Mucosa of rectum (tissue), 2 donors: Measurements from ENCODE around the gene GALNT15.

Experiments
- H3K27ac ChIP-seq, 2 donors: one replicate each; pipeline ENCODE4 v1.7.0; 2013; ENCODE audit warnings: inconsistent platforms in 2 of 2, low read depth in 2 of 2, low read length in 2 of 2
- H3K27me3 ChIP-seq, 2 donors: one replicate each; pipeline ENCODE4 v1.7.0; 2013; ENCODE audit warnings: low read length in 2 of 2; ENCODE audit not compliant: control insufficient read depth in 2 of 2, insufficient read depth in 2 of 2
- H3K36me3 ChIP-seq, 2 donors: one replicate each; pipeline ENCODE4 v1.7.0; 2013; ENCODE audit warnings: low read length in 2 of 2; ENCODE audit not compliant: control insufficient read depth in 2 of 2, insufficient read depth in 2 of 2
- H3K4me1 ChIP-seq, 2 donors: one replicate each; pipeline ENCODE4 v1.7.0; 2013; ENCODE audit warnings: low read length in 2 of 2, mild to moderate bottlenecking in 1 of 2; ENCODE audit not compliant: control insufficient read depth in 2 of 2, insufficient read depth in 2 of 2
- H3K4me3 ChIP-seq, 2 donors: one replicate each; pipeline ENCODE4 v1.7.0; 2013; ENCODE audit warnings: low read length in 2 of 2
- H3K9ac ChIP-seq, 2 donors: one replicate each; pipeline ENCODE4 v1.7.0; 2013; ENCODE audit warnings: low read length in 2 of 2, low read depth in 1 of 2, mild to moderate bottlenecking in 1 of 2
- H3K9me3 ChIP-seq, 2 donors: one replicate each; pipeline ENCODE4 v1.7.0; 2013; ENCODE audit warnings: low read length in 2 of 2; ENCODE audit not compliant: control insufficient read depth in 2 of 2
- donor health status: healthy.
- donor health status: Normal muscosa, but diverticular disease.

The GALNT15 gene

DNA sequence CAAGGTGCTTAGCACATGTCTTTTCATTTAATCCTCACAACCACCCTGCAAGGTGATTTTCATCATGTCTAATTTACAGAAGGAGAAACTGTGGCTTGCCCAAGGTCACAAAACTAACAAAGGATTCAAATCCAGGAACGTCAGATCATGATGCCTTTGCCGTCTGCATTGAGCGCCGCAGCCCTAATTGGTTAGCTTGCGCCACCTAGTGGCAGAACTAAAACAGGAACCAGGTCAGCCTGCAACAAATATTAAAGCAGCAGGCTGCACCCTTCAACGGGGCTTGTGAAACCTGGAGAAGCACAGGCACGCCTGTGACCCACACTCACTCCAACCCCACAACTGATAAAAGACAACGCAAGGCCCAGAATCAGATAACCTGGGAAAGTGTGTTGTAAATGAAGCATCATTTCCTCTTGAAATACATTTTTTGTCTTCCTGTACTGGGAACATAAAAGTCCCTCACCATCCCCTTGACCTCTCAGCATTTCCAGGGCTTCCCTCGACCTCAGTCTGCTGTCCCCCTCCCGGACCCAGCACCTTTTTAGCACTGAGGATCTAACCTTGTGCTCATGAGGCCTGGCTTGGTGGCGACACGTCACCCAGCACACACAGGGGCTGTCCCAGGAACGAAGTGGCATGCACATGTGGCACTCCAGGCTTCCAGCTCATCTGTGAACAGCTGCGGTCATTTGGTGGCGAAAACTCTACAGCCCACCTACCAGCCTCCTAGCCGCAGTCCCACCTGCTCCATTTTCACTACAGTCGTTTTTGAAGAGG is 73.0 kb downstream of the GALNT15 start:
- Histone ChIP-seq H3K27me3 (no peaks in the 10 kb centered on the region), H3K9me3 (no peaks in the 10 kb centered on the region), H3K4me3 (peak overlapping the region in 1 of 2 donors; percentile 17), H3K36me3 (no peaks in the 10 kb centered on the region), H3K27ac (no peak overlapping the region), H3K4me1 (no peaks in the 10 kb centered on the region), H3K9ac (peak overlapping the region; percentile 3 to 26)

DNA sequence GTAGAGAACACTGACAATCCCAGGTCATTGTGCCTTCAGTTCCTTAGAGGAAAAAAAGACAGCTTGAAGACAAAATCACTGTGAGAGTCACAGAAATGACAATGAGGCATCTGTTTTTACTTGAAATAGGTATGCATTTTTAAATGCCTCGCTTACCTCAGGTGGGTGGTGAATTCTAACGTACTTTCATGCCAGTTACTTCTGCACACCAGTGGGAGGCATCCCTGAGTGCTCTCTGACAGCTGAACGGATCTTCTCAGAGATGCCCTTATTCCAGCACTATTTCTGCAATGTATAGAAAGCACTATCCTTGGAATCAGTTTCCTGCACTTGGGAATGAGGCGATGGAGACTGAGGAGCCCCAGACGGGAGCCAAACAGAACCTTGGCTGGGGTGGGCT is 74.1 kb downstream of the GALNT15 start:
- Histone ChIP-seq H3K4me3 (no peak overlapping the region), H3K27me3 (no peaks in the 10 kb centered on the region), H3K9ac (no peak overlapping the region), H3K27ac (no peak overlapping the region), H3K36me3 (no peaks in the 10 kb centered on the region), H3K4me1 (no peaks in the 10 kb centered on the region), H3K9me3 (no peaks in the 10 kb centered on the region)

DNA sequence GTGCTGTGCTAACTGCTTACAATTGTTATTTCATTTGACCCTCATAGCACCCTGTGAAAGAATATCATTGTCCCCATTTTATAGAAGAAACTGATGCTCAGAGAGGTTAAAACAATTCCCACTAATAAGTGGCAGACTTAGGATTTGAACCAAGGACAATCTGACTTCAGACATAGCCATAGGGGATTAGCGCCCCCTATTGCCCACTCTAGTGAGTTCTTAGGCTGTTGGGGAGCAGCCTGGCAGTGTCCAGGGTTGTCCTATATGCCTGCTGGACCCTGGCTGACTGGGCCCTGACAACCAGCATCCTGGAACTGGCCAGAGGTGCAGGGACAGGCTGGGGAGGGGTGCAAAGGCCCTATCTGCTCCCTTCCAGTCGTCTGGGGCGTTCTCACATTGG is 74.9 kb downstream of the GALNT15 start:
- no peak overlapping the region for H3K27ac ChIP-seq
- H3K4me3 ChIP-seq, result no peak overlapping the region
- H3K9ac ChIP-seq, result no peak overlapping the region
- no peaks in the 10 kb centered on the region for H3K9me3 ChIP-seq
- H3K27me3 ChIP-seq, result no peaks in the 10 kb centered on the region
- H3K4me1 ChIP-seq, result no peaks in the 10 kb centered on the region
- H3K36me3 ChIP-seq, result no peaks in the 10 kb centered on the region

DNA sequence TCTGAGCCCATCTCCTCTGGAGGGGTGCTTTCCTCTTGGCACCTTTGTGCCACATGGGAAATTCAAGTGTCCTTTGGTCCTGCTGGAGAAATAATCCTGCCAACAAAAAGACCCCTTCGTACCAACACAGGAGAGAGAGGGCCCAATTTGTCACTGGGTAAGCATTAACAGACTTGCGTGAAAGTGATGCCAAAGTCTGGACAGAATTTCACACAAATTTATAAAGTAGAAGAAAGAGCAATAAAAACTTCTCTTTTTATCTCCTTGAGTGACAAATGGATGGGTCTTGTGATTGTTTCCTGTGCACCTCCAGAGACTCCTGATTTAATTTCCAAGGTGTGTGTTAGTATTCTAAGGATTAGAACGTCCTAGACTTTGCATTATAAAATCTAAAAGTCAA is 75.4 kb downstream of the GALNT15 start:
- no peak overlapping the region for H3K9ac ChIP-seq
- no peaks in the 10 kb centered on the region for H3K36me3 ChIP-seq
- no peak overlapping the region for H3K4me3 ChIP-seq
- H3K27me3 ChIP-seq, result no peaks in the 10 kb centered on the region
- no peaks in the 10 kb centered on the region for H3K9me3 ChIP-seq
- no peaks in the 10 kb centered on the region for H3K4me1 ChIP-seq
- no peak overlapping the region for H3K27ac ChIP-seq

DNA sequence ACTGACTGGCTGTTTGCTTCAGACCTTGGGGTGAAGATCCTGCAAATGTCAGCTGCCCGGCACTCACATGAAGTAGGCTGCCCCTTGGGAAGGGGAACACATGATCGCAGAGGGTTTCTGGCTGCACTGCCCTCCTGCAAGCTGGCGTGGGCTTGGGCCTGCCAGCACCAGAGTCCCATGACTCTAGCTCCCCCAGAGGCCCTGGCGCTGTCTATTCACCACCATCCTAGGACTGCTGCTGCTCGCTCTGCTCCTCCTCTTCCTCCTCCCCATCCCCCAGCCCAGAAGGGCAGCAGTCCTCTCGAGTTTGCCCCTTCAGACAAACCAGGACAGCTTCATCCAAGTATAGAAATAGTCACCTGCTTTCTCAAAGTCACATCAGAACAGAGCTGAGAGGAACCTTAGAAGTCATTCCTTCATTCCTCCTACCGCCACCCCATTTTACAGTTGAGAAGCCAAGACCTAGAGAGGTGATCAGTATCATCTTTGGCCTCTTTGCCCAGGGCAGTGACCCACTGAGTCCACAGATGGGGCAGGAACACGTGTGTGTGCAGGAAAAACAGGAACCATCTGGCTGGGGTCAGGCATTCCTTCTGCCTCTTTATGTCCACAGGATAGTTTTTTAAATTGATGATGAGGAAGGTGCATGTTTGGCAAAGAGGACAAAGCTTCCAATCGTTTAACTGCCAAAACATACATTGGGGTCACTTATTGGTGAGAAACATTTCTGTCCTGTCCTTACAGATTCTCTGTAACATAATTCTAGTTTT is 77.0 kb downstream of the GALNT15 start:
- Histone ChIP-seq H3K36me3 (no peaks in the 10 kb centered on the region), H3K9ac (no peak overlapping the region), H3K4me1 (no peaks in the 10 kb centered on the region), H3K4me3 (no peak overlapping the region), H3K27ac (no peak overlapping the region), H3K27me3 (no peaks in the 10 kb centered on the region), H3K9me3 (no peaks in the 10 kb centered on the region)

DNA sequence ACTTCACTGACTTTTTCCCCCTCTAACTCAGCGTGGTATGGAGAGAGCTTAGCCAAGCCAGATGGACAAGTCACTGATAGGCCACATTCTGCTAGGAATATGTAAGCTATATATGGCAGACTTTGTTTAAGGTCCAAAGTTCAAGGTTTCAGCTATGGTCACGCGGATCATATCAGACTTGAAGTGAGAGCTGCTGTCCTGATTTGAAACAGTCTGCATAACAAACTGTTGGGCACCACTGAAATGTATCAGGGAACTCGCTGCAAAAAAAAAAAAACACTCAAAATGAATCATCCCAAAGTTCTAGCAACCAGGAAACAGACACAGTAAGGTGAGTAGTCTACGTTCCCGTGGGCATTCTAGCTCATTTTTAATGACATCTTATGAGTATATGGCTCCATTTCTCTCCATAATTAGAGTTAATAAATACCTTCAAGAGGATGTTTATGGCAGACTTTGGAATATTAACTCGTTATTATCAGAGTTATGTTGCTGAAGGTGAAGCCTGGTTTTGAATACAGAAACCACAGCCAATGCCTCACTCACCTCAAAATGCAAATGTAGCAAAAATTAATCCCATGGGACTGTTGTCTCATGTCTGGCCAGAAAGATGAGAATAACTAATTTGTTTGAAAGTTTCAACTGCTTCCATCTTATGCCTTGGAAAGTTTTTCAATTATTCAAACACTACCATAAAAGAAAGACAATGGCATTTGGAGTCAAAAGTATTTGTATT is 77.9 kb downstream of the GALNT15 start:
- no peaks in the 10 kb centered on the region for H3K36me3 ChIP-seq
- H3K9me3 ChIP-seq, result no peaks in the 10 kb centered on the region
- no peaks in the 10 kb centered on the region for H3K27me3 ChIP-seq
- no peak overlapping the region for H3K4me3 ChIP-seq
- no peaks in the 10 kb centered on the region for H3K4me1 ChIP-seq
- H3K27ac ChIP-seq, result no peak overlapping the region
- no peak overlapping the region for H3K9ac ChIP-seq

DNA sequence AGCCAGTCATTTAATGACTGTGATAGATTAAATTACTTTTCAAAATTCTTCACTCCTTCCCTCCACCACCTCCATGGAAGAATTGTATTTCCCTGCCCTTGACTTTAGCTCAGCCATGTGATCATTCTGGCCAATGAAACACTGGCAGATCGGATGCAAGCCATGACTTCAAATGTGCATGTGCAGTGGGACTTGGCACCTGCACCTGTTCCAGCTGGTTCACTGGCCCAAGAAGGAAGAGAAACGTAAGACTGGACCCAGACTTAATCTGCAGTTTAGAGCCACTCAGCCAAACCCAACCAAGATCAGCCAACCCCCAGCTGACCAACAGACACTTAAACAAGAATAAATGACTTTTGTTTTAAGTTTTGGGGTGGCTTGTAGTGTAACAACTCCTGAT is 78.5 kb downstream of the GALNT15 start:
- H3K36me3 ChIP-seq, result no peaks in the 10 kb centered on the region
- H3K9me3 ChIP-seq, result no peaks in the 10 kb centered on the region
- H3K4me1 ChIP-seq, result no peaks in the 10 kb centered on the region
- no peak overlapping the region for H3K4me3 ChIP-seq
- H3K9ac ChIP-seq, result no peak overlapping the region
- H3K27ac ChIP-seq, result no peak overlapping the region
- no peaks in the 10 kb centered on the region for H3K27me3 ChIP-seq

DNA sequence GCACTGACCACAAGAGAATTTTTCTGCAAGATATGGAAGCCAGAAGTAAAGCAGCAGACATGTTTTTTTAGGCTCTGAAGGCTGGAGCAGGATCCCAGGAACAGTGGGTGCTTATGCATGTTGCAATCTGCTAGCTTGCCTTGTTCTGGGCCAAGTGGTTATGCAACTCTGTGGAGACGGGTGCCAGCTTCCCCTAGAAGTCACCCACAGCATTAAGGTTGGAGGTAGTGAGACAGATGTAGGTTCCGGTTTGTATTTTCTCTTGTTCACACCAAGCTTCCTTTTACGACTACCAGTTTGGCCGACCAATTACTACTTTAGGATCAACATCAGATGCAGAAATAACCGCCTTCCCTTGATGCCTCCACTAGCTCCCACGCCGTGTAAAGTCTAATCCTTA is 79.1 kb downstream of the GALNT15 start:
- H3K27me3 ChIP-seq, result no peaks in the 10 kb centered on the region
- H3K4me3 ChIP-seq, result no peak overlapping the region
- H3K27ac ChIP-seq, result no peak overlapping the region
- H3K9ac ChIP-seq, result no peak overlapping the region
- no peaks in the 10 kb centered on the region for H3K36me3 ChIP-seq
- no peaks in the 10 kb centered on the region for H3K9me3 ChIP-seq
- no peaks in the 10 kb centered on the region for H3K4me1 ChIP-seq

DNA sequence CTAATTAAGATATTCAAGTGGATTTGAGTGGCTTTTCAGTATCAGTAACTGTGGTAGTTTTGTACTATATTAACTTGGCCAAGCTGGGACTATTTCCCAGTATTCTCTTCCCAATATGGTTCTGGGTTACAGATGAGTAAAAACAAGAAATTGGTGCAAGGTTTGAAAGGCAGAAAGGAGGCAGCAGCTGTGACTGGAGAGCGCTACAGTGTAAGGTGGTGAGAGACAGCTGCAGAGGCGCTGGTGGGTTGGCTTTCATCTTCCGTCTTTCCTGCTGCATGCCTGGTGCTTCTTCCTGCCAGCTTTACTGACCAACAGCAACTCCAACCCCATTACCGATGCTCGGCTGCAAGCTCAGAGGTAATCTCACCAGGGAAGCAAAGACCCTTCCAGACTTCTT is 80.4 kb downstream of the GALNT15 start:
- no peak overlapping the region for H3K9ac ChIP-seq
- H3K9me3 ChIP-seq, result no peaks in the 10 kb centered on the region
- H3K27me3 ChIP-seq, result no peaks in the 10 kb centered on the region
- H3K27ac ChIP-seq, result no peak overlapping the region
- H3K4me3 ChIP-seq, result no peak overlapping the region
- H3K4me1 ChIP-seq, result no peaks in the 10 kb centered on the region
- peaks cover 8 to 10% of the 10 kb centered on the region in 2 donors for H3K36me3 ChIP-seq

DNA sequence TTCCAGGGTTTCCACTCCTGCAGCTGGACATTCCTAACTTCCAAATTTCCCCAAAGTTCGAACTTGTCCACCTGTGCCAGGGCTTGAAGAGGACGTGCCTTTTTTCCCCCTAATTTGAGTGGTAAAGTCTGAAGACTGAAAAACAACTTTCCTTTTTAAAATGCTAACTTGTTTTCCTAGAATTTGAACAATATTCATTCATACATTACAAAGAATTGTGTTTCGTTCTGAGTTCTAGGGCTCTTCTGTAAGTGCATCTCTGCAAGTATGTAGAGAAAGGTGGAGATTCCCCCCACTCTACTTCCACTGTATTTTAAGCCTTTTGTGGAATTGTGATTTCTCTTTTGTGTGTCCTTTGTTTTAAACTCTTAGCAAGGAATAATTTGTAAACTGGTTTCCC is 80.8 kb downstream of the GALNT15 start:
- Histone ChIP-seq H3K27ac (no peak overlapping the region), H3K4me3 (no peak overlapping the region), H3K36me3 (peaks cover 10 to 11% of the 10 kb centered on the region in 2 donors), H3K4me1 (no peaks in the 10 kb centered on the region), H3K27me3 (no peaks in the 10 kb centered on the region), H3K9ac (no peak overlapping the region), H3K9me3 (no peaks in the 10 kb centered on the region)
